HCT116 (cell line): ENCODE data around the gene ANKS1A. TPM values are rescaled to one million over a fixed set of nuclear protein-coding genes. Genes with fewer than 3 reads are reported as not detected.

Source experiments
- ATAC-seq: fragments of 200-7000 bp; cut with Tn5 transposase; 2 replicates; pipeline ENCODE4 v1.9.1; 2020; ENCODE audit warnings: mild to moderate bottlenecking, moderate library complexity
- BruUV-seq: library from RNA; stranded (reverse); fragments of 400-500 nt; replicated peaks from 2 replicates; lab custom pipeline; 2021; lab: Mats Ljungman, UMichigan
- CTCF ChIA-PET: fragments of 300-600 bp; sonication (Branson Sonifier 250); formaldehyde crosslinking; loops from one replicate; lab custom pipeline; 2021; ENCODE audit warnings: antibody characterized with exemption; lab: Charles Lee
- POLR2A ChIA-PET: fragments of 300-600, 350-600 bp; sonication (Branson Sonifier 250); formaldehyde crosslinking; loops from one replicate; lab custom pipeline; 2021; ENCODE audit warnings: antibody characterized with exemption; lab: Charles Lee
- RAD21 ChIA-PET, 2 experiments: fragments of 300-600 bp; sonication (Branson Sonifier 250); formaldehyde crosslinking; loops; one replicate each; lab custom pipeline; 2023; ENCODE audit warnings: low total read pairs in 2 of 2; ENCODE audit not compliant: uncharacterized antibody in 2 of 2, unreplicated experiment in 2 of 2, low non-redundant PET in 1 of 2; lab: Charles Lee
- DNase-seq: peaks from one replicate; pipeline ENCODE4 v3.0.0-alpha.2; 2010; ENCODE audit warnings: low read depth, low spot score
- H2AFZ ChIP-seq: fragments of 200-600 bp; shearing (Covaris generic), sonication (generic); 2 replicates; pipeline ENCODE4 v1.6.1; 2017; ENCODE audit warnings: low read depth, mixed run types, mixed read lengths, antibody characterized with exemption, low read length; ENCODE audit not compliant: poor library complexity, severe bottlenecking
- H3K27ac ChIP-seq: 2 replicates; pipeline ENCODE4 v1.5.1; 2012; ENCODE audit warnings: low read depth, low read length
- H3K27me3 ChIP-seq: fragments of 200-600 bp; sonication (generic); 2 replicates; pipeline ENCODE4 v1.6.1; 2016; ENCODE audit warnings: mixed run types, low read length, mixed read lengths; ENCODE audit not compliant: insufficient read depth
- H3K36me3 ChIP-seq, 2 experiments: fragments of 200-500 bp in 1 of 2; fragments of 200-600 bp in 1 of 2; sonication (Bioruptor generic) in 1 of 2; sonication (generic) in 1 of 2; 2 replicates each; pipeline versions ENCODE4 v1.5.1 to v1.6.1; 2014 to 2016; ENCODE audit warnings: low read length in 2 of 2, inconsistent platforms in 1 of 2, mixed read lengths in 1 of 2, mixed run types in 1 of 2; ENCODE audit not compliant: insufficient read depth in 2 of 2, control insufficient read depth in 1 of 2
- H3K4me1 ChIP-seq, 2 experiments: fragments of 200-600 bp in 1 of 2; sonication (generic) in 1 of 2; 2 replicates each; pipeline versions ENCODE4 v1.5.1 to v1.6.1; 2012 to 2017; ENCODE audit warnings: low read length in 2 of 2, inconsistent platforms in 1 of 2, mild to moderate bottlenecking in 1 of 2, mixed read lengths in 1 of 2, mixed run types in 1 of 2, moderate library complexity in 1 of 2; ENCODE audit not compliant: insufficient read depth in 2 of 2, control insufficient read depth in 1 of 2
- H3K4me2 ChIP-seq: fragments of 200-600 bp; sonication (generic); 2 replicates; pipeline ENCODE4 v1.6.1; 2017; ENCODE audit warnings: mixed run types, low read length, mixed read lengths
- H3K4me3 ChIP-seq, 2 experiments: fragments of 200-600 bp in 1 of 2; sonication (generic) in 1 of 2; replicated peaks in 1 of 2; 2 replicates each; pipeline ENCODE4 v1.5.1; 2011 to 2016; ENCODE audit warnings: low read length in 2 of 2, control low read depth in 1 of 2, low read depth in 1 of 2, mild to moderate bottlenecking in 1 of 2, mixed read lengths in 1 of 2, mixed run types in 1 of 2
- H3K79me2 ChIP-seq: fragments of 200-600 bp; sonication (generic); 2 replicates; pipeline ENCODE4 v1.6.1; 2017; ENCODE audit warnings: mild to moderate bottlenecking, mixed run types, low read length, moderate library complexity, mixed read lengths; ENCODE audit not compliant: insufficient read depth
- H3K9ac ChIP-seq: fragments of 200-600 bp; sonication (generic); 2 replicates; pipeline ENCODE4 v1.6.1; 2016; ENCODE audit warnings: low read length, mixed read lengths
- H3K9me2 ChIP-seq: fragments of 200-600 bp; sonication (generic), shearing (Covaris generic); 2 replicates; pipeline ENCODE4 v1.6.1; 2017; ENCODE audit warnings: mixed run types, mild to moderate bottlenecking, moderate library complexity; ENCODE audit not compliant: insufficient read depth
- H3K9me3 ChIP-seq, 2 experiments: fragments of 200-500 bp in 1 of 2; fragments of 200-600 bp in 1 of 2; sonication (Bioruptor generic) in 1 of 2; sonication (generic) in 1 of 2; 2 replicates each; pipeline ENCODE4 v1.6.1; 2014 to 2017; ENCODE audit warnings: low read length in 2 of 2, mixed read lengths in 2 of 2, inconsistent platforms in 1 of 2, low read depth in 1 of 2, mild to moderate bottlenecking in 1 of 2, mixed run types in 1 of 2, moderate library complexity in 1 of 2; ENCODE audit not compliant: control insufficient read depth in 1 of 2, insufficient read depth in 1 of 2
- H4K20me1 ChIP-seq: fragments of 200-600 bp; sonication (generic), shearing (Covaris generic); 2 replicates; pipeline ENCODE4 v1.6.1; 2017; ENCODE audit warnings: mixed run types, mild to moderate bottlenecking, moderate library complexity; ENCODE audit not compliant: insufficient read depth
- ATF3 ChIP-seq: IDR thresholded peaks from 2 replicates; pipeline ENCODE4 v1.6.1; 2012
- CBX3 ChIP-seq: IDR thresholded peaks from 2 replicates; pipeline ENCODE4 v1.6.1; 2012; ENCODE audit warnings: low read depth
- CEBPB ChIP-seq: IDR thresholded peaks from 2 replicates; pipeline ENCODE4 v1.6.1; 2012; ENCODE audit warnings: low read depth
- EGR1 ChIP-seq: IDR thresholded peaks from 2 replicates; pipeline ENCODE4 v1.6.1; 2012; ENCODE audit warnings: low read depth
- EZH2 ChIP-seq: fragments of 200-600 bp; sonication (generic); IDR thresholded peaks from 2 replicates; pipeline ENCODE4 v1.6.1; 2017; ENCODE audit warnings: antibody characterized with exemption, mixed run types
- EZH2phosphoT487 ChIP-seq: fragments of 200-600 bp; IDR thresholded peaks from 2 replicates; pipeline ENCODE4 v1.6.1; 2018; ENCODE audit warnings: antibody characterized with exemption, borderline replicate concordance
- FOSL1 ChIP-seq: IDR thresholded peaks from 2 replicates; pipeline ENCODE4 v1.6.1; 2012; ENCODE audit warnings: low read depth
- JUND ChIP-seq: IDR thresholded peaks from 2 replicates; pipeline ENCODE4 v1.6.1; 2012
- MAX ChIP-seq: IDR thresholded peaks from 2 replicates; pipeline ENCODE4 v1.6.1; 2012
- POLR2A ChIP-seq: IDR thresholded peaks from 2 replicates; pipeline ENCODE4 v1.7.0; 2011; ENCODE audit warnings: borderline replicate concordance; ENCODE audit not compliant: insufficient read depth, insufficient read length; ENCODE audit errors: extremely low read depth
- POLR2AphosphoS5 ChIP-seq: IDR thresholded peaks from 2 replicates; pipeline ENCODE4 v1.6.1; 2011; ENCODE audit warnings: mild to moderate bottlenecking, low read depth, low read length, moderate library complexity
- RAD21 ChIP-seq: IDR thresholded peaks from 2 replicates; pipeline ENCODE4 v1.6.1; 2012; ENCODE audit warnings: low read depth, mild to moderate bottlenecking
- REST ChIP-seq: IDR thresholded peaks from 2 replicates; pipeline ENCODE4 v1.6.1; 2012; ENCODE audit warnings: low read depth
- SIN3A ChIP-seq: IDR thresholded peaks from 2 replicates; pipeline ENCODE4 v1.6.1; 2012; ENCODE audit warnings: low read depth
- SP1 ChIP-seq: IDR thresholded peaks from 2 replicates; pipeline ENCODE4 v1.6.1; 2012; ENCODE audit warnings: low read depth
- TCF7L2 ChIP-seq: IDR thresholded peaks from 2 replicates; pipeline ENCODE4 v1.7.0; 2011; ENCODE audit warnings: borderline replicate concordance, inconsistent platforms; ENCODE audit not compliant: insufficient read depth, insufficient read length; ENCODE audit errors: extremely low read depth
- YY1 ChIP-seq: IDR thresholded peaks from 2 replicates; pipeline ENCODE4 v1.6.1; 2011; ENCODE audit warnings: low read length, low read depth, moderate library complexity, mild to moderate bottlenecking; ENCODE audit not compliant: insufficient replicate concordance; ENCODE audit errors: extremely low read depth
- ZBTB33 ChIP-seq: IDR thresholded peaks from 2 replicates; pipeline ENCODE4 v1.6.1; 2011; ENCODE audit warnings: mild to moderate bottlenecking, low read length, moderate library complexity; ENCODE audit not compliant: insufficient replicate concordance; ENCODE audit errors: extremely low read depth
- ZFX ChIP-seq: fragments of 450-650 bp; IDR thresholded peaks from 2 replicates; pipeline ENCODE4 v1.6.1; 2017
- intact Hi-C: fragments of 100-400 bp; cut with micrococcal nuclease; formaldehyde crosslinking; loops from 2 replicates; pipeline ENCODE4 v1.10.0; 2022
- total RNA-seq: library from RNA; stranded (reverse); gene quantifications from one replicate; pipeline ENCODE4 v1.2.1, GENCODE V29; 2021; ENCODE audit not compliant: unreplicated experiment

ANKS1A gene
- total RNA-seq, 1 experiment from 2014 or later, result 20.6 TPM

- Histone ChIP-seq H4K20me1 (no peaks in the 10 kb centered on the region), H3K36me3 (peaks cover 0 to 2% of the 10 kb centered on the region in 2 experiments; a peak in 2 of 4 replicates), H3K9ac (no peak overlapping the region), H3K4me1 (no peaks in the 10 kb centered on the region)
- no peak for DNase-seq
- TF ChIP-seq POLR2AphosphoS5 (no peak), YY1 (no peak), TCF7L2 (no peak), ZBTB33 (no peak), ZFX (no peak), SIN3A (no peak), JUND (no peak), FOSL1 (no peak), SP1 (no peak), EZH2phosphoT487 (no peak), ATF3 (no peak), EZH2 (no peak), REST (no peak), CEBPB (no peak), RAD21 (no peak), EGR1 (no peak), POLR2A (no peak), MAX (no peak), CBX3 (no peak)
- TF ChIP-seq, all 23 proteins: peak for 0
- no peaks in the 10 kb centered on the region for H3K27me3 ChIP-seq
- H2AFZ ChIP-seq, result no peak overlapping the region
- H3K27ac ChIP-seq, result no peak overlapping the region
- intact Hi-C loops, result no loop called here
- ChIA-PET CTCF (no interaction called here), POLR2A (no interaction called here), RAD21 (no interaction called here)
- ATAC-seq, result no peak
- no TSS peak for BruUV-seq
- no peak overlapping the region for H3K4me3 ChIP-seq
- H3K9me3 ChIP-seq, result no peaks in the 10 kb centered on the region
- no peaks in the 10 kb centered on the region for H3K79me2 ChIP-seq
- no peaks in the 10 kb centered on the region for H3K9me2 ChIP-seq
- H3K4me2 ChIP-seq, result no peak overlapping the region
Measured at GRCh38 chr6:35077713-35078105, 188.7 kb downstream of the ANKS1A start.
